Prostate gland (tissue), 2 donors: Measurements from ENCODE around the gene PMPCA. TPM values are rescaled to one million over a fixed set of nuclear protein-coding genes. Genes with fewer than 3 reads are reported as not detected.

Experiments used
- DNase-seq: peaks from one replicate; pipeline ENCODE4 v3.0.0-alpha.2; 2019; ENCODE audit warnings: low spot score
- H3K27ac ChIP-seq, 2 donors: fragments of 200-600 bp; sonication (generic); 2 replicates each; pipeline ENCODE4 v1.5.1; 2017 to 2019
- H3K27me3 ChIP-seq: fragments of 200-600 bp; sonication (generic); replicated peaks from 2 replicates; pipeline ENCODE4 v1.5.1; 2019; ENCODE audit not compliant: insufficient read depth
- H3K36me3 ChIP-seq, 2 donors: fragments of 200-600 bp; sonication (generic); 1 replicate in 1 of 2; 2 replicates in 1 of 2; pipeline versions ENCODE4 v1.5.1 to v1.8.1; 2017 to 2019
- H3K4me1 ChIP-seq: fragments of 200-600 bp; sonication (generic); replicated peaks from 2 replicates; pipeline ENCODE4 v1.5.1; 2019
- H3K4me3 ChIP-seq, 2 donors: fragments of 200-600 bp; sonication (generic); 2 replicates each; pipeline ENCODE4 v1.5.1; 2017 to 2019
- H3K9me3 ChIP-seq: fragments of 200-600 bp; sonication (generic); 2 replicates; pipeline ENCODE4 v1.5.1; 2017
- POLR2A ChIP-seq: fragments of 450-650 bp; IDR thresholded peaks from one replicate; pipeline ENCODE4 v1.6.1; 2016; ENCODE audit warnings: antibody characterized with exemption, mild to moderate bottlenecking
- POLR2AphosphoS5 ChIP-seq: sonication (generic); formaldehyde crosslinking; IDR thresholded peaks from one replicate; pipeline ENCODE4 v1.6.1; 2017; ENCODE audit warnings: antibody characterized with exemption
- WGBS: methylation state at CpG from one replicate; pipeline ENCODE4 v1.1.5; 2018; 5-methylcytosine and 5-hydroxymethylcytosine counted together
- intact Hi-C: fragments of 100-400 bp; cut with DNase I; formaldehyde crosslinking; loops from one replicate; pipeline ENCODE4 v1.14.2; 2022
- total RNA-seq, 2 donors: library from RNA; depleted of rRNA; stranded (reverse); fragments of >200 nt; gene quantifications; one replicate each; pipeline ENCODE4 v1.1.0, GENCODE V29; 2016
- TF ChIP-seq, protein P1 (sequence below), 4 experiments: fragments of 200-600 bp in 2 of 4; fragments of 450-650 bp in 2 of 4; sonication (generic) in 2 of 4; IDR thresholded peaks; 1 replicate in 3 of 4; 2 replicates in 1 of 4; pipeline ENCODE4 v1.5.1; 2016 to 2019; ENCODE audit warnings: antibody characterized with exemption in 4 of 4, mild to moderate bottlenecking in 2 of 4, moderate library complexity in 2 of 4

PMPCA gene
- total RNA-seq, 2 donors from 2014 or later: 29.2 to 58.7 TPM

DNA sequence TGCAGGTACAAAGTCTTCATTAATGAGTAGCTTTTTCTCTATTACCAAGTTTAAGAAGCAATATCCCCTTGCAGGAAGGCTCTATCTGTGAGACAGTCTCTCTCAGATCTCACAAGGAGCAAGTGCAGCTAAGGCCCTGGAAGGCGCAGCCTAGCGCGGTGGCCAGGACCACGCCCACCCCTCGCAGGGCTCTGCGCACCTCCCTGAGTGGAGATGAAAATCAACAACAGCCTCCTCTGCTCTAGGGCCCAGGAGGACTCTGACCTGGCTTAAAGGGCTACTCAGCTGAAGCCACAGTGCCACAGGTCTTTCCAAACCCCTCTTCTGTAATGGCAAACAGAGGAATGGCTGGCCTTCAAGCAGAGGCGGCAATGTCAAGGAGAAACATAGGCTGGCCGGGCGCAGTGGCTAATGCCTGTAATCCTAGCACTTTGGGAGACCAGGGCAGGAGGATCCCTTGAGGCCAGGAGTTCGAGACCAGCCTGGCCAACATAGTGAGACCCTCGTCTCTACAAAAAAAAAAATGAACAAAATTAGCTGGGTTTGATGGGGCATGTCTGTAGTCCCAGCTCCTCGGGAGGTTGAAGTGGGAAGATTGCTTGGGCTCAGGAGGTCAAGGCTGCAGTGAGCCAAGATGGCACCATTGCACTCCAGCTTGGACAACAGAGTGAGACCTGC is 60.5 kb downstream of the PMPCA start:
- intact Hi-C loops: no loop called here
- DNase-seq: no peak
- no peak for TF ChIP-seq POLR2A
- TF ChIP-seq, protein P1, sequence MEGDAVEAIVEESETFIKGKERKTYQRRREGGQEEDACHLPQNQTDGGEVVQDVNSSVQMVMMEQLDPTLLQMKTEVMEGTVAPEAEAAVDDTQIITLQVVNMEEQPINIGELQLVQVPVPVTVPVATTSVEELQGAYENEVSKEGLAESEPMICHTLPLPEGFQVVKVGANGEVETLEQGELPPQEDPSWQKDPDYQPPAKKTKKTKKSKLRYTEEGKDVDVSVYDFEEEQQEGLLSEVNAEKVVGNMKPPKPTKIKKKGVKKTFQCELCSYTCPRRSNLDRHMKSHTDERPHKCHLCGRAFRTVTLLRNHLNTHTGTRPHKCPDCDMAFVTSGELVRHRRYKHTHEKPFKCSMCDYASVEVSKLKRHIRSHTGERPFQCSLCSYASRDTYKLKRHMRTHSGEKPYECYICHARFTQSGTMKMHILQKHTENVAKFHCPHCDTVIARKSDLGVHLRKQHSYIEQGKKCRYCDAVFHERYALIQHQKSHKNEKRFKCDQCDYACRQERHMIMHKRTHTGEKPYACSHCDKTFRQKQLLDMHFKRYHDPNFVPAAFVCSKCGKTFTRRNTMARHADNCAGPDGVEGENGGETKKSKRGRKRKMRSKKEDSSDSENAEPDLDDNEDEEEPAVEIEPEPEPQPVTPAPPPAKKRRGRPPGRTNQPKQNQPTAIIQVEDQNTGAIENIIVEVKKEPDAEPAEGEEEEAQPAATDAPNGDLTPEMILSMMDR (IDR thresholded peaks at IDR 0.05): no peak
- no peak for TF ChIP-seq POLR2AphosphoS5
- Histone ChIP-seq H3K9me3 (no peaks in the 10 kb centered on the region), H3K27ac (no peak overlapping the region), H3K4me1 (no peaks in the 10 kb centered on the region), H3K4me3 (no peak overlapping the region), H3K27me3 (no peaks in the 10 kb centered on the region), H3K36me3 (peaks cover 15 to 34% of the 10 kb centered on the region in 2 donors)
- WGBS: 88% methylated on average over 12 of the region's 12 CpGs

DNA sequence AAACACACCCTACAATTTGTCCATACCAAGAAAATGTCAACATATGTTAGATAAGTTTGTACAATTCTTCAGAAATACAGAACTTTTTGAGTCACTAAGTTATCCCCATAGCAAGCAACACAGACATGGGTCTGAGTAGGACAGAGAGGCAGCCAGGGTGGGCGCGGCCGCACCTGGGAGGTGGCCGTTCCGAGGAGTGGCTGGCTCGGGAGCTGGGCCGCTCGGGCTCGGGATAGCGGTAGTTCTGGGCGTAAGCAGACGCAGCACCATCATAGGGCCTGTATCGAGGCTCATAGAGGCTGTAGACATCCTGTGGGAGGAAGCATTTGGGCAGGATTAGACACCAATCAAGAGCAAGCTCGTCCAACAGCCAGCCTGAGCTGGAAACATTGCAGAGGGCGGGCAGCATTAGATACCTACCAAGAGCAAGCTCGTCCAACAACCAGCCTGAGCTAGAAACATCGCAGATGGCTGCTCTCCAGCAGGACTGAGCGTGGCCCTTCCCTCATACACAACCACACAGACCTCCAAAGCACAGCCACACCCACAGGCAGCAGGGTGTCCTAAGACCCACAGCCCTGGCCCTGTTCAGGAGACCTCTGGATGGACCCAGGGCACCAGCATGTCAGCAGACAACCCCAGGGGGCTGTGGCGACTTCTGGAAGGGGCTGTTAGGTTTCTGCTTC is 61.5 kb downstream of the PMPCA start:
- no peak for TF ChIP-seq POLR2A
- TF ChIP-seq, protein P1 (IDR thresholded peaks at IDR 0.05): no peak
- no peak for TF ChIP-seq POLR2AphosphoS5
- H3K4me3 ChIP-seq: no peak overlapping the region
- H3K27me3 ChIP-seq: no peaks in the 10 kb centered on the region
- no peaks in the 10 kb centered on the region for H3K4me1 ChIP-seq
- no peak overlapping the region for H3K27ac ChIP-seq
- no peaks in the 10 kb centered on the region for H3K9me3 ChIP-seq
- 92% methylated on average over 19 of the region's 19 CpGs for WGBS
- intact Hi-C loops: no loop called here
- peaks cover 23 to 44% of the 10 kb centered on the region in 2 donors for H3K36me3 ChIP-seq
- DNase-seq: no peak

DNA sequence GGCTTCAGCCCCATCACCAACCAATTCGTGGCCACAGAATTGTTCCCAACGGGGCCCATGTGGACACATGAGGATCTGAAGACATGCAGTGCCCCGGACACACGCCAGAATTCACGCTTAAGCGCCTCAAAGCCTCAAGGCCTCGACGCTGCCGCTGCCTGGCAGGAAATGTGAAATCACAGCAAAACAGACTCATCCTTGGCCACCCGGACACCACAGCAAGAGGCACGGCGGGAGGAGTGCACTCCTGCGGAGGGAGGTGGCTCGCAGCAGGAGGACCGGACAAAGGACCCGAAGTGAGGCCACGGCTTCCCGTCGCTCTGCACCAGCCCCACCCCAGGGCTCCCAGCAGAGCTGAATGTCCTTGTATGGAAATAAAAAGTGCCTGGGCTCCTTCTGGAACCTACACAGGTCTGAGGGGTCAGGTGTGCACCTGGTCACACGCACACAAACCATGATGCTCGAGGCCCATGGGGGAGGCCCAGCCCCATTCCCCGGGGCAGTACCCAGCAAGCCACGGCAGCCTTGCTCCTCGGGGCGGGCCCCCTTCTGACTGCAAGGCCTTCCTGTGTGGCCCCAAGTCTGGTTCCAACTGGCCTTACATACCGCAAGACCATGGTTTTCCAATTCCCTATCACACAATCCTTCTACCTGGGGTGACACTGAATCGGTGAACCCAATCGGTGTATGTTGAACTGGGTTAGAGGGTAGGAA is 62.3 kb downstream of the PMPCA start:
- DNase-seq: no peak
- Histone ChIP-seq H3K4me3 (no peak overlapping the region), H3K27me3 (no peaks in the 10 kb centered on the region), H3K36me3 (peaks cover 23 to 45% of the 10 kb centered on the region in 2 donors), H3K9me3 (no peaks in the 10 kb centered on the region), H3K4me1 (no peaks in the 10 kb centered on the region), H3K27ac (no peak overlapping the region)
- TF ChIP-seq POLR2AphosphoS5: no peak
- TF ChIP-seq POLR2A: no peak
- TF ChIP-seq, protein P1 (IDR thresholded peaks at IDR 0.05): no peak
- 90% methylated on average over 28 of the region's 28 CpGs for WGBS
- intact Hi-C loops: no loop called here

DNA sequence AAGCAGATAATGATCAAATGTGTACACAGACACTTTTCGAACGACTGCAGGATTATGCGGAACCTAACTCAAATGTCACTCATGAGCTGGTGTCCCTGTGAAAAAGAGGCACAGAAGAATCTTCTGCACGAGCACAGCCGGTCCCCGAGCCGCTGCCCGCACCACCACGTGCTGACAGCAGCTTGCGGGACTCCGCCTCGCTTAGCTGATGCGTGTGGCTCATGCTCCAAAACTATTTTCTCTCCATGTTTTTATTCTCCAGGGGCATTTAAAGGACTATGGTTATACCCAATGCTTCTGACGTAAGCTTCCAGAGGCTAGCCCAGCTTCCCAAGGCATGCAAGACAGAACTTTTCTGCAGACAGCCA is 62.9 kb downstream of the PMPCA start:
- H3K9me3 ChIP-seq: no peaks in the 10 kb centered on the region
- H3K4me1 ChIP-seq: no peaks in the 10 kb centered on the region
- H3K27ac ChIP-seq: no peak overlapping the region
- no peaks in the 10 kb centered on the region for H3K27me3 ChIP-seq
- 91% methylated on average over 14 of the region's 14 CpGs for WGBS
- intact Hi-C loops: no loop called here
- no peak for DNase-seq
- H3K4me3 ChIP-seq: no peak overlapping the region
- TF ChIP-seq POLR2A (no peak), POLR2AphosphoS5 (no peak)
- TF ChIP-seq, protein P1 (IDR thresholded peaks at IDR 0.05): no peak
- peaks cover 23 to 44% of the 10 kb centered on the region in 2 donors for H3K36me3 ChIP-seq

Other genes starting within 250 kb of the PMPCA start
- 1 to 10 TPM in 1 of 2 donors, not detected in 1; 1.3 TPM for gene LHX3, start 205.5 kb upstream of the PMPCA start, total RNA-seq
- 10 to 100 TPM in 1 of 2 donors, 1 to 10 TPM in 1; 4.3 to 12.2 TPM for gene QSOX2, start 164.8 kb upstream of the PMPCA start, total RNA-seq
- gene CCDC187, start 106.6 kb upstream of the PMPCA start, total RNA-seq: 1 to 10 TPM in 1 of 2 donors, not detected in 1; 1.2 TPM
- 10 to 100 TPM; 11.3 to 89.2 TPM for gene GPSM1, start 83.1 kb upstream of the PMPCA start, total RNA-seq
- gene DNLZ, start 46.9 kb upstream of the PMPCA start, total RNA-seq: 10 to 100 TPM; 37.6 to 64.3 TPM
- 1 to 10 TPM; 1.5 to 3.4 TPM for gene CARD9, start 37.0 kb upstream of the PMPCA start, total RNA-seq
- gene SNAPC4, start 10.5 kb upstream of the PMPCA start, total RNA-seq: 10 to 100 TPM in 1 of 2 donors, 1 to 10 TPM in 1; 8.6 to 22.2 TPM
- gene ENTR1, start within 50 bp of the PMPCA start, total RNA-seq: 10 to 100 TPM; 19.9 to 52.5 TPM
- gene INPP5E, start 29.2 kb downstream of the PMPCA start, total RNA-seq: 10 to 100 TPM; 10.7 to 22.7 TPM
- gene SEC16A, start 72.4 kb downstream of the PMPCA start, total RNA-seq: 100 to 1,000 TPM in 1 of 2 donors, 10 to 100 TPM in 1; 94.7 to 111 TPM
- gene NOTCH1, start 135.4 kb downstream of the PMPCA start, total RNA-seq: 10 to 100 TPM; 38.0 to 63.3 TPM